Measurements from ENCODE around the gene MFSD12.

MFSD12 gene

DNA sequence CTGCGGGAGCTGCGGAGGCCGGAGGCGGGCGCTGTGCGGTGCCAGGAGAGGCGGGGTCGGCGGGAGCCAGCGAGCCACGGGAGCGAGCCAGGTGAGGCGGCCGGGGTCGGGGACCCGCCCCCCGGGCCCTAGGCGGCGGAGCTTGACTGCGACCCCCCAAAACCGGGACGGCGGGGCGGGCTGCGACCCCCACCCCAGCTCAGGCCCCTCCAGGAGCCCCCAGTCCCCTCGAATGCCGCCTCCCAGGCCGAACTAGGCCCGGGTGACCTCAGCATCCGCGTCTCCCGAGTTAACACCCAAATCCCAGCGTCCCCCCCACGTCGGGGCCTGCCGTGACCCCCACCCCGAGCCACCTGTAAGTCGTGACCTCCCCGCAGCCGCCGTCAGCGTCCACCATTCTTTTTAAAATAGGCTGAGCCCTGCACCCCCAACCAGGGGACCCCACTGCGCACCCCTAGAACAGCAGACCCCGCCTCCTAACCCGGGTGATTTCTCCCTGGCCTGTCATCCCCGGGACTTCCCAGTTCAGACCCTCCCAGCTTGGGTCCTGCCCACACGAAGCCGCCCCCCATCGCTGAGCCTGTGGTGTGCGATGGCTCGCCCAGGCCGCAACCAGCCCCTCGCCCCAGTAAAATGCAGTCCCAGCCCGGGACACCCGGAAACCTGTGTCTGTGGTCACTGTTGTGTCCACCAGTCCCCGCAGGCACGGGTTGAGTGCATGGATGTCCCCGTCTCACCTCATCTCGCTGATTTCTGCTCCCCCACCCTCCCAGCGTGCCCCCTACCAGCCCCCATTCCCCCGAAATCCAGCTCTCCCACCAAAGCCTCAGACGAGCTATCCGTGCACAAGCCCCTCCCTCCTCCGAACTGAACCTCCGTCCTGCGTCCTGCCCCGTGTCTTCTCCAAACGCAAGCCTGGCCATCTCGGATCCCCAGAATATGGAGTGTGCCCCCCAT, 50.7 kb downstream of the MFSD12 start:
- no peak for DNase-seq (ENCODE audit: low spot score)

DNA sequence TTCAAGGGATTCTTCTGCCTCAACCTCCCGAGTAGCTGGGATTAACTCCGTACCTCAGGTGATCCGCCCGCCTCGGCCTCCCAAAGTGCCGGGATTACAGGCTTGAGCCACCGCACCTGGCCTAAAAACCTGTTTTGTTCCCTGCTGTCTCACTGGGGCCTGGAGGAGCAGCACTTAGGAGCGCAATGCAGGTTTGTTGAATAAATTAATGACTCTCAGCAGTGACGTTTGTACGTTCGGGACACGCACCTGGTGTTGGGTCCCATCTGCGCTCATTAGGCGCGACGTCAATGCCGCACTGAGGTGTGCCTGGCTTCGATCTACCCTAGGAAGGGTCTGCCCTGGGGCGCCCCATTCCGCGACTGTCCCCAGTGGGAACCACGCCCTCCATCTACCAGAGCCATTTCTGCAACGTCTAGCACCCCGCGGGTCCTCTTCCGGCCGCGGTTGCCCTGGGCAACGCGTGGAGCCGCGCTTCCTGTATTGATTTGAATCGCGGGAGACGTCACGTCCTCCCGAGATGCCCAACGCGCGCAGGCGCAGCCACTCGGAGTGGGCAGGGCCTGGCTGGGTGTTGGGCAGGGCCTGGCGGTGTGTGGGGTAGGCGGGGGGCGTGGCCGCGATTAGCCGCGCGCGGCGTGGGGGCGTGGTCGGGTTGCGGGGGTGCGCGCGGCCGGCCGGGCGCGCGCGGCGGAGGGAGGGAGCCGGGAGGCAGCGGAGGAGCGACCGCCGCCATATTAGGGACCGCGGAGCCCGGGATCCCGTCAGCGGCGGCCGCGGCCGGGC, 51.6 kb downstream of the MFSD12 start, which contains the start of gene FZR1:
Gene FZR1, plus strand, starts transcription at position 714 of the 786 bp plus-strand sequence. CDS start 16,679 bp downstream, outside the sequence.
- DNase-seq (ENCODE audit: low spot score) = peak; percentile 97

DNA sequence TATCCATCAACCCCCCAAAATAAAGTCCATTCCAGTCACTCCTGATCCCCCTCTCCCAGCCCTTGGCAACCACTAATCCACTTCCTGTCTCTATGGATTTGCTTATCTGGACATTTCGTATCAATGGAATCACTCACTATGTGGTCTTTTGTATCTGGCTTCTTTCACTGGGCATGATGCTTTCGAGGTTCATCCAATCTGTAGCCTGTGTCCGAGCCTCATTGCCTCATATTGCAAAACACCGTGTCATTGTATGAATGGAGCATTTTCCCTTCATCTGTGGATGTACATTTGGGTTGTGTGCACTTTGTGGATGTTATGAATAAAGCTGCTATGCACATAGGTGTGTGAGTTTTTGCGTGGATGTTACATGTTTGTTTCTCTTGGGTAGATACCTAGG, 52.7 kb downstream of the MFSD12 start:
- no peak for DNase-seq (ENCODE audit: low spot score)

DNA sequence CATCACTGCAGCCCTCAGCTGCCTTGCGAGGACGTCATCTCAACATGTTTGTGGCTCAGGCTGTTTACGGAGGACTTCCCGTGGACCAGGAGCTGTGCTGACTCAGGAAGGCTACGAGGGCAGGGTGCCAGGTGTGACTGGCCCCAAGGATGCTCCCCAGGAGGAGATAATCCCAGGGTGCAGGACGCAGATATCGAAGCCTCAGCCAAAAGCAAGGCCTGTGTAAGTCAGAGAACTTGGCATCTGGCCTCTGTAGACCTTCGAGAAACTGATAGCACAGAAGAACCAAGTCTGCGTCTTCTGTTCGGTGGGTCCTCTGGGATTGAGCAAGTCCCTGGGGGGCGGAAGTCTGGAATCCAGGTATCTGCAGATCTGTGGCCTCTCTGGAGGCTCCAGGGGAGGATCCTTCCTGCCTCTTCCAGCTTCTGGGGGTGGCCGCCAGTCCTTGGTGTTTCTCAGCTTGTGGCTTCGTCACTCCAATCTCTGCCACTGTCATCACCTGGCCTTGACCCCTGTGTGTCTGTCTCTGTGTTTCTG, 54.3 kb downstream of the MFSD12 start:
- no peak for DNase-seq (ENCODE audit: low spot score)

DNA sequence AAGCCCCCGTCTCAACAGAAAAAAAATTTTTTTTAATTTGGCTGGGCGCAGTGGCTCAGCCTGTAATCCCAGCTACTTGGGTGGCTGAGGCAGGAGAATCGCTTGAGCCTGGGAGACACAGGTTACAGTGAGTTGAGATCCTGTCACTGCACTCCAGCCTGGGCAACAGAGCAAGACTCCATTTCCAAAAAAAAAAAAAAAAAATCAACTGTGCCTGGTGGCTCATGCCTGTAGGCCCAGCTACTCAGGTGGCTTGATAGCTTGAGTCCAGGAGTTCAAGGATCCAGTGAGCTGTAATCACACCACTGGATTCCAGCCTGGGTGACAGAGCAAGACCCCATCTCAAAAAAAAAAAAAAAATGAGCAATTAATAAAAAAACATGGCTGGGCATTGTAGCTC, 55.6 kb downstream of the MFSD12 start:
- DNase-seq (ENCODE audit: low spot score) = no peak

DNA sequence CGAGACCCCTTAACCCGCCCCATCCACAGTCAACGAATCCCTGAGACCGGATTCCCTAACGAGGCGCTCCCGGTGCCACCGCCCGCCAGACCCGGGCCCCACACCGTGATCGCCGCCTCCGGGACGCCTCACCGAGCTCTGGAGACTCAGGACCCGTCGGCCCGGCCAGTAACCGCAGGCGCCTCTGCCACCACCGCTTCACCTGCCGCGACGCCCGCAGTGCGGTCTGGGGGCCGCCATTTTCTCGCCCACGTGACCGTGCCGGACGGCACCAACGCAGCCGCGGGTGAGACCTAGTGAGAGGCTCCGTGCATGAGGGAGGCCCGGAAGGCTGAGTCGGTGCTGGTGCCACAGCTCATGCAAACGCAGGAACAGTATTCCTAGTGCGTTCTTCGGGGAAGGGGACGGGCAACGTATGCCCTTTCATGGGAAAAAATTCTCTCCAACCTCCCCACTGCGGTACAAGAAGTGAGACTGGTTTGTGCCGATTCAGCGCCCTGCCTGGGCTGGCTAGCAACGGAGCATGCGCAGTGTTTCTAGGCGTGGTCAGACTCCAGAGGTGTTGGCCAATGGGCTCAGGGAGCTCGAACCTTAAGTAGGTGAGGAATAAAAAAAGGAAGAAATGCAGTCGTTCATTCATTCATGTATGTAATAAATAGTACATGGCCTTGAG, 56.8 kb downstream of the MFSD12 start, which contains the start of gene DOHH:
Gene DOHH, minus strand, starts transcription at position 246 of the 673 bp plus-strand sequence. CDS start 3,860 bp downstream, outside the sequence.
- DNase-seq (ENCODE audit: low spot score) = peak; percentile 95

DNA sequence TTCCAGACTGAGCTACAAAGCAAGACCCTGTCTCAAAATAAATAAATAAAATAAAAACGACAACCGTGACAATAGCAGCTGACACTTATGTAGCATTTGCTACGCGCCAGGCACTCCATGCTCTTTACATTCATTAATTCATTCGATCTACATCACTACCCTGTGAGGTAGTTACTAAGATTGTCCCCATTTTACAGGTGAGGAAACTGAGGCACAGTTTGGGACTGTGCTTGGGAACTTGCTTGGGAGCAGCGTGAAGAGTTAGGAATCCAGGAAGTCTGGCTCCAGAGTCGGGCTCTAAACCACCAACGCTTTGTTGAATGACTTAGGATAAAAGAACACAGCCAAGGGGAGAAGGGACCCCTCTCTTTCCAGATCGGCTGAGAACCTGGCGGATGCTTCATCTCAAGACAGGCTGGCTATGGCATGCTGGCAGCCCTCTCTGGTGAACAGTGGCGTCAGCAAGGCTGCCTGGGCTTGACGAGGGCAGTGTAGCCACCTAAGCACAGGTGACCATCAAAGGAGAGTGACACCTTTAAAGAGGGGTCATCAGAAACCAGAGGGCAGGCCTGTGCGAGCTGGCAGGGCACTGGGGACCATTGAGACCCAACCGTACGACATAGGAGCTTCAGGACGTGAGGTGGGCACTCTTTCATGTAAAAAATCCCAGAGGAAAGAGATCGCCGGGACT, 57.5 kb downstream of the MFSD12 start:
- no peak for DNase-seq (ENCODE audit: low spot score)

DNA sequence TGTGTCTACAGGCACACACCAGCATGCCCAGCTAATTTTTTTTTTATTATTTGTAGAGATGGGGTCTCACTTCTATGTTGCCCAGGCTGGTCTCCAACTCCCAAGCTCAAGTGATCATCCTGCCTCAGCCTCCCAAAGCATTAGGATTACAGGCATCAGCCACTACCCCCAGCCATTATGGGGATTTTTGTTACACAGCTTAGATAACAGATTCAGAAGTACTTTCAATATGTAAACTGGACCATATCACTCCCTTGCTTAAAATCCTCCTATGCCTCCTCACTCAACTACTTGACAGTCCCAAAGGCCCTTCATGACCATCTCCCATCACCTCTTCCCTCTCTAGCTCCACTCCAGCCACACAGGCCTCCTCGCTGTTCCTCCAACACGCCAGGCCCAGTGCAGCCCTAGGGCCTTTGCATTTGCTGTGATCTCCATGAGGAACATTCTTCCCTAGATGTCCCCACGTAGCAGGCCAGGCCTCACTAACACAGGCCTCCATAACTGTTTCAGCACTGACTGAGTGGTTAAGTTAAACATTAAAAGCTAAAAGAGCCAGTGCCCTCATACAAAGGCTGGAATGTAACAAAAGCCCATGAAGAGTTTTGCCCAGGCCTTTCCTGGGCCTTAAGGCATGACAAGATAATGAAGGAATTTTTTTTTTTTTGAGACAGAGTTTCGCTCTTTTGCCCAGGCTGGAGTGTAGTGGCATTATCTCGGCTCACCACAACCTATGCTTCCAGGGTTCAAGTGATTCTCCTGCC, 59.4 kb downstream of the MFSD12 start:
- no peak for DNase-seq (ENCODE audit: low spot score)

DNA sequence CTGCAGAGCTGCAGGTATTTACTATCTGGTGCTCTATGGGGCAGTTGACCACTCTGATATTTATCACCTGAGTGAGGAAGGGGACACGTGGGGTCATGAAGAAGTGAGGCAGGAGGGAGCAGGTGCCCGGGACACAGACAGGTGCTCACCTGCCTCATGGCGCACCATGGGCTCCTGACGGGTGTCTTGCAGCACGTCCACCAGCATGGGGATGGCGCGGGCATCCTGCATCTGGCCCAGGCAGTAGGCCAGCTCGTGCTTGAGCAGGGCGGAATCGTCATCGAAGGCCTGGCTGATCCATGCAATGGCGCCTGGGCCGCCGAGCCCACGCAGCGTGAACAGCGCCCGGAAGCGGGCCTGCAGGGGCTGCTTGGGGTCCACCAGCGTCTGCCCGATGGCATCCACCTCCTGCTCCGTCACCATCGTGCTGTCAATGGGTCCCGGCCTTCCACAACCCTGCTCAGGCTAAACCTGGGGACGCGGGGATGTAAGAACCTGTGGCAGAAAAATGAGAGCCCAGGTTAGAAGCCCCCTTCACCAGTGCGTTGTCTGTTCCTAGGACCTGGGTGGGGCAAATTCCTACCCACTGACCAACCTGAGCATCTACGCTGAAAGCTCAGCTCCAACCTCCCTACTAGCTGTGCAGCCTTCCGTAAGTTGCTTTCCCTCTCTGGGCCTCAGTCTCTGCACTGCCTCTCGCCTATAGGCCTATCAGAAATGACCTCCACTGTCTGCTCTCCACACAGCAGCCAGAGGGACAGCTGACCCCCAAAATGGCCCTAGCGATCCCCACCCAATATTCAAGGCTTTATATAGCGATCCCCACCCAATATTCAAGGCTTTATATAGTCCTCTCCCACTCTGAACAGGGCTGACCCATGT, 60.8 kb downstream of the MFSD12 start:
- no peak for DNase-seq (ENCODE audit: low spot score)

DNA sequence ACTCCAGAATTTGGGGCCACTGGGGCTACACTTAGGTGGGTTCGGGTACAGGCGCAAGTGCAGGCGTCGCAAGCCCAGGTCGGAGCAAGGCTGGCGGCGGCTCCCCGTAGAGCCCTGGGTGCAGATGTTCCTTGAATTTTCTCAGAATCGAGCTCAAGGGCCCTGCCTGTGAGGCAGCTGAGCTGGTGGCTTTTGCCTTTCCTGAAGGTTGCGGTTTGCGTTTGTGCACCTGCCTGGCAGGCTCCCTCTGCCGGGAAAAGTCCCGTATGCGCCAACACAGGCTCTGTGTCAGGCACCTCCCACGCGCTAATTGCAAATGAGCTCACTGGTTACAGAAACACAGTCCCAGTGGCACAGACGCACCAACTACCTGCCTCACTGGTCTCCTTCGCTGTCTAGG, 62.8 kb downstream of the MFSD12 start:
- no peak for DNase-seq (ENCODE audit: low spot score)
